ENCODE results near the gene DTNB. TPM values are rescaled to one million over a fixed set of nuclear protein-coding genes. Genes with fewer than 3 reads are reported as not detected.

DTNB gene
- total and polyA plus RNA-seq, 10 of the 15 experiments (the other 5 are each of a cell fraction or from before 2014, with no cell fraction given), result 4.5 to 30.6 (median 11.9) TPM

DNA sequence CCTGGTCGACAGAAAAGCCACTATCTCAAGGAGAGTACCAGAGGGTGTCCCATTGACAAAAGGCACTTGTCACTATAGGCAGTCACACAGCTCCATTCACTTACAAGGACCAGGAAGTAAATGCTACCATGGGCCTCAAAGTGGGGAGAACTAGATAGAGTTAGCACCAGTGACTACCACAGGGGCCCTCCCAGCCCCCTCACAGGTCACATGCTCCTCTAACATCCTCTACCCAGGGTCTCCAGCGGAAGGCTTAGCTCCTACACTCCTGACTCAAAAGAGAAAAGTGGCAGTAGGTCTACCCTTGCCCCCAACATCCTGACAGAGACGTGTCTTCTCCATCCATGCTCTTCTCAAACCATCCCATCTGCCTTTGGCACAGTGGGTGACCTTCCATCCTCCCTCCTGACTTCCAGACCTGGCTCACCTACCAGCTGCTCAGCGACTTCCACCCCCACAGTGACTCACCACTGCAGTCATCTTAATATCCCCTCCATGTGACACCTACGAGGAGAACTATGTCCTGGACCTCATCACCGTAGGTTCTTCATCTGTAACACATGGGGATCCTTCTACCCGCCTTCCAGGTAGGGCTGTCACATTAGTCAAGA lies 326.1 kb downstream of the DTNB start:
- peak; percentile 18; the same call in 1 of the 3 replicates for ATAC-seq
- intact Hi-C loops (cut with micrococcal nuclease; ENCODE audit: unreplicated experiment), result loop anchor here (10.0 kb wide), 1 partner anchor 217 kb away; no protein-coding TSS in a partner anchor

DNA sequence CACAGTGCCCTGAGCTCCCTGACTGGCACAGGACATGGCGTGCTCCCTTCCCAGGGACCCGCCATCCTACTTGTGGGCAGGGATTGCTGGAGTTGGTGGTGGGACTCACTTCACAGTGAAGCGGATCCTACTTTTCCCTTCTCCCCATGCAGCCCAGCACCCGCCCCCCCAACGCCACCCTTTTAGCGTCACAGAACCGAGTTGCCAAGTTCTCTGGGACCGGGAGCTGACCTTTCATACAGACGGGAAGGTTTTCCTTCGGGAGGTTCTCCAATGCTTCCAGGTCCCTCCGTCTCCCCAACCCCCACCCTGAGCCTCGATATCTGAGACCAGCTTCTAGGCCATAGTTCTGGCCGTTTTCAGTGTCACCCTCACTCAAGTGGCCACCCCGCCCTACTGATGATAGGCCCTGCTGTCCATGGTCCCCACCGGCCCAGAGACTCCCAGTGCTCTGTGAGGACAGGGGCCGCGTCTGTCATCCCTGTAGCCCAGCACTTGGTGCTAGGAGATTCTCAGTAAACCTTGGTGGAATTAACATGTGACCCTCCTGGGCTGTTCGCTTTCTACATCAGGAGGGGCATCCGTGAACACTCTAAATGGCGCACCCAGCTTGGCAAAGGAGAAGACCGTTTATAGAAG lies 330.1 kb downstream of the DTNB start:
- in situ Hi-C loops (cut with MboI), result no loop called here
- no peak overlapping the region for H3K9ac ChIP-seq (ENCODE audit: control insufficient read depth, insufficient read depth, low read length)
- H3K9me3 ChIP-seq (replicated peaks; ENCODE audit: control insufficient read depth, insufficient read depth, low read length), result no peaks in the 10 kb centered on the region
- WGBS (ENCODE audit: insufficient coverage, insufficient replicate concordance, low lambda C conversion rate, missing lambda C conversion rate), result 92% methylated on average over 20 of the region's 21 CpGs
- H3K79me2 ChIP-seq (ENCODE audit: control insufficient read depth, insufficient read depth, low read length), result peaks cover 19% of the 10 kb centered on the region
- intact Hi-C loops (cut with micrococcal nuclease; ENCODE audit: unreplicated experiment), result loop anchor here (2.0 to 10.0 kb wide), 3 partner anchors 33 to 221 kb away; no protein-coding TSS in a partner anchor
- no peak overlapping the region for H2AFZ ChIP-seq (ENCODE audit: control insufficient read depth, low read depth, low read length)
- ChIA-PET RAD21 (ENCODE audit: unreplicated experiment) (interaction anchor here (0.6 to 1.7 kb wide), 13 partner anchors 19 to 416 kb away, joined by 3 to 9 read pairs (median 4); no protein-coding TSS in a partner anchor), POLR2A (interaction anchor here (0.7 to 1.6 kb wide), 3 partner anchors 19 to 223 kb away, joined by 3 to 4 read pairs (median 3); no protein-coding TSS in a partner anchor), SMC1A (ENCODE audit: uncharacterized antibody, unreplicated experiment) (interaction anchor here (0.5 to 1.8 kb wide), 11 partner anchors 11 to 264 kb away, joined by 3 to 11 read pairs (median 4); no protein-coding TSS in a partner anchor), CTCF (interaction anchor here (0.5 to 2.1 kb wide), 12 partner anchors 11 to 223 kb away, joined by 3 to 17 read pairs (median 4); no protein-coding TSS in a partner anchor)
- H3K27me3 ChIP-seq (replicated peaks in 1 of 2; ENCODE audit: control insufficient read depth in 2 of 2, insufficient read depth in 2 of 2, low read length in 1 of 2), result no peaks in the 10 kb centered on the region; a peak in 1 of 4 replicates
- no peak overlapping the region for H3K4me2 ChIP-seq (ENCODE audit: control insufficient read depth, insufficient read depth)
- BruUV-seq (replicated peaks), result no TSS peak
- FAIRE-seq (no peak), ATAC-seq (no peak), DNase-seq (ENCODE audit: low read depth, low spot score) (no peak)
- no peak for TF ChIP-seq MEF2A (IDR thresholded peaks at IDR 0.05; ENCODE audit: insufficient read depth, low read depth, low read length)
- TF ChIP-seq REST (IDR thresholded peaks at IDR 0.05; ENCODE audit: low read depth, low read length), result peak; percentile 68; the same call in 1 of the 2 replicates
- TF ChIP-seq, protein P1, sequence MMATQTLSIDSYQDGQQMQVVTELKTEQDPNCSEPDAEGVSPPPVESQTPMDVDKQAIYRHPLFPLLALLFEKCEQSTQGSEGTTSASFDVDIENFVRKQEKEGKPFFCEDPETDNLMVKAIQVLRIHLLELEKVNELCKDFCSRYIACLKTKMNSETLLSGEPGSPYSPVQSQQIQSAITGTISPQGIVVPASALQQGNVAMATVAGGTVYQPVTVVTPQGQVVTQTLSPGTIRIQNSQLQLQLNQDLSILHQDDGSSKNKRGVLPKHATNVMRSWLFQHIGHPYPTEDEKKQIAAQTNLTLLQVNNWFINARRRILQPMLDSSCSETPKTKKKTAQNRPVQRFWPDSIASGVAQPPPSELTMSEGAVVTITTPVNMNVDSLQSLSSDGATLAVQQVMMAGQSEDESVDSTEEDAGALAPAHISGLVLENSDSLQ (IDR thresholded peaks at IDR 0.05), result no peak
- TF ChIP-seq POU2F2 (IDR thresholded peaks at IDR 0.05; ENCODE audit: borderline replicate concordance, low read depth, low read length), result no peak
- no peak for TF ChIP-seq RELA (IDR thresholded peaks at IDR 0.05; ENCODE audit: borderline replicate concordance, partially characterized antibody)
- no peak for TF ChIP-seq SREBF2 (IDR thresholded peaks at IDR 0.05; ENCODE audit: low read length)
- H4K20me1 ChIP-seq (ENCODE audit: control insufficient read depth, insufficient read depth), result peaks cover 3% of the 10 kb centered on the region; the same call in 1 of the 2 replicates
- H3K36me3 ChIP-seq (ENCODE audit: control insufficient read depth in 2 of 2, insufficient read depth in 2 of 2, low read length in 1 of 2), result no peaks in the 10 kb centered on the region
- no peak overlapping the region for H3K4me3 ChIP-seq
- peaks cover 12% of the 10 kb centered on the region for H3K4me1 ChIP-seq (ENCODE audit: control insufficient read depth, insufficient read depth, low read length)
- H3K27ac ChIP-seq (ENCODE audit: control insufficient read depth, insufficient read depth), result no peak overlapping the region

More for the DNA sequence above, 326.1 kb downstream of the DTNB start:
- no peaks in the 10 kb centered on the region for H3K9me3 ChIP-seq (replicated peaks; ENCODE audit: control insufficient read depth, insufficient read depth, low read length)
- 37% methylated on average over 7 of the region's 7 CpGs for WGBS (ENCODE audit: insufficient coverage, insufficient replicate concordance, low lambda C conversion rate, missing lambda C conversion rate)
- SMC1A ChIA-PET (ENCODE audit: uncharacterized antibody, unreplicated experiment), result interaction anchor here (0.6 to 2.1 kb wide), 6 partner anchors 15 to 219 kb away, joined by 3 to 8 read pairs (median 6); no protein-coding TSS in a partner anchor
- no peak overlapping the region for H2AFZ ChIP-seq (ENCODE audit: control insufficient read depth, low read depth, low read length)
- H3K4me3 ChIP-seq, result no peak overlapping the region
- no peak overlapping the region for H3K9ac ChIP-seq (ENCODE audit: control insufficient read depth, insufficient read depth, low read length)
- DNase-seq (ENCODE audit: low read depth, low spot score) (no peak), FAIRE-seq (peak; percentile 47)
- no peak overlapping the region for H3K27ac ChIP-seq (ENCODE audit: control insufficient read depth, insufficient read depth)
- no TSS peak for BruUV-seq (replicated peaks)
- peaks cover 0 to 1% of the 10 kb centered on the region in 2 experiments; a peak in 2 of 4 replicates for H3K27me3 ChIP-seq (replicated peaks in 1 of 2; ENCODE audit: control insufficient read depth in 2 of 2, insufficient read depth in 2 of 2, low read length in 1 of 2)
- H3K36me3 ChIP-seq (ENCODE audit: control insufficient read depth in 2 of 2, insufficient read depth in 2 of 2, low read length in 1 of 2), result no peaks in the 10 kb centered on the region
- peaks cover 6% of the 10 kb centered on the region for H3K4me1 ChIP-seq (ENCODE audit: control insufficient read depth, insufficient read depth, low read length)
- POLR2A ChIA-PET, result interaction anchor here (1.5 kb wide), 1 partner anchor 15 kb away, joined by 4 read pairs; no protein-coding TSS in a partner anchor
- no peaks in the 10 kb centered on the region for H4K20me1 ChIP-seq (ENCODE audit: control insufficient read depth, insufficient read depth)
- RAD21 ChIA-PET (ENCODE audit: unreplicated experiment), result interaction anchor here (1.2 to 2.0 kb wide), 4 partner anchors 15 to 70 kb away, joined by 3 to 6 read pairs (median 4); no protein-coding TSS in a partner anchor
- no peak overlapping the region for H3K4me2 ChIP-seq (ENCODE audit: control insufficient read depth, insufficient read depth)
- CTCF ChIA-PET, result interaction anchor here (0.9 to 5.4 kb wide), 8 partner anchors 10 to 220 kb away, joined by 3 to 43 read pairs (median 4); no protein-coding TSS in a partner anchor
- H3K79me2 ChIP-seq (ENCODE audit: control insufficient read depth, insufficient read depth, low read length), result no peaks in the 10 kb centered on the region
- in situ Hi-C loops (cut with MboI), result no loop called here
- TF ChIP-seq KLF5 (IDR thresholded peaks at IDR 0.05; ENCODE audit: partially characterized antibody), result no peak
- TF ChIP-seq ZNF622 (IDR thresholded peaks at IDR 0.05), result no peak
- TF ChIP-seq HDAC2 (IDR thresholded peaks at IDR 0.05), result no peak
- no peak for TF ChIP-seq CBX3 (IDR thresholded peaks at IDR 0.05; ENCODE audit: borderline replicate concordance, low read depth)
- TF ChIP-seq EGR1 (IDR thresholded peaks at IDR 0.05; ENCODE audit: borderline replicate concordance in 1 of 2, low read depth in 2 of 2, low read length in 2 of 2), result peak in 1 of 2 experiments; percentile 31; a peak in 1 of 3 replicates

Measured in GM12878 (cell line).